WTC11 (cell line): Measurements from ENCODE around the gene HECW1. TPM values are rescaled to one million over a fixed set of nuclear protein-coding genes. Genes with fewer than 3 reads are reported as not detected.

ENCODE experiments used
- ATAC-seq: fragments of 200-7000 bp; cut with Tn5 transposase; 2 replicates; pipeline ENCODE4 v1.10.0; 2021; ENCODE audit warnings: mild to moderate bottlenecking, moderate library complexity
- CTCF ChIA-PET: fragments of 300-600 bp; sonication (Branson Sonifier 250); formaldehyde crosslinking; loops from one replicate; lab custom pipeline; 2021; ENCODE audit warnings: antibody characterized with exemption; lab: Charles Lee
- POLR2A ChIA-PET: fragments of 350-600 bp; sonication (Branson Sonifier 250); formaldehyde crosslinking; loops from one replicate; lab custom pipeline; 2021; ENCODE audit warnings: antibody characterized with exemption; lab: Charles Lee
- DNase-seq: peaks from one replicate; pipeline ENCODE4 v3.0.0; 2021; ENCODE audit warnings: low spot score
- H3K27ac Mint-ChIP-seq: 2 replicates; pipeline ENCODE4 v1.8.0; 2021; ENCODE audit warnings: mixed read lengths
- H3K27me3 Mint-ChIP-seq: 2 replicates; pipeline ENCODE4 v1.8.0; 2021; ENCODE audit warnings: low read depth, mild to moderate bottlenecking, moderate library complexity, mixed read lengths
- H3K36me3 Mint-ChIP-seq: 2 replicates; pipeline ENCODE4 v1.8.0; 2021; ENCODE audit warnings: mixed read lengths
- H3K4me1 Mint-ChIP-seq: 2 replicates; pipeline ENCODE4 v1.8.0; 2022; ENCODE audit warnings: mixed read lengths
- H3K4me3 Mint-ChIP-seq: 2 replicates; pipeline ENCODE4 v1.8.0; 2021; ENCODE audit warnings: mild to moderate bottlenecking, moderate library complexity, mixed read lengths
- H3K9me3 Mint-ChIP-seq: 2 replicates; pipeline ENCODE4 v1.8.0; 2021; ENCODE audit warnings: mixed read lengths
- AR ChIP-seq: fragments of 250-450 bp; sonication (Bioruptor Pico); IDR thresholded peaks from 2 replicates; pipeline ENCODE4 v1.9.0; 2021; ENCODE audit warnings: mild to moderate bottlenecking
- ATF2 ChIP-seq: sonication (generic); formaldehyde crosslinking; IDR thresholded peaks from 2 replicates; pipeline ENCODE4 v1.8.1; 2022; ENCODE audit warnings: low read depth, missing genetic modification reagents, borderline replicate concordance
- ATF6 ChIP-seq: sonication (generic); formaldehyde crosslinking; IDR thresholded peaks from 2 replicates; pipeline ENCODE4 v1.8.1; 2023; ENCODE audit warnings: mild to moderate bottlenecking, missing genetic modification reagents
- CREB1 ChIP-seq: sonication (generic); formaldehyde crosslinking; IDR thresholded peaks from 2 replicates; pipeline ENCODE4 v1.8.0; 2023; ENCODE audit warnings: mild to moderate bottlenecking, missing genetic modification reagents
- CTCF ChIP-seq: fragments of 200-600 bp; IDR thresholded peaks from 2 replicates; pipeline ENCODE4 v1.8.0; 2022; ENCODE audit warnings: antibody characterized with exemption
- ETV6 ChIP-seq: sonication (generic); formaldehyde crosslinking; IDR thresholded peaks from 2 replicates; pipeline ENCODE4 v1.8.1; 2022; ENCODE audit warnings: mild to moderate bottlenecking, missing genetic modification reagents
- GRHL2 ChIP-seq: fragments of 250-450 bp; sonication (Bioruptor Pico); IDR thresholded peaks from 2 replicates; pipeline ENCODE4 v1.8.0; 2022; ENCODE audit warnings: mild to moderate bottlenecking, moderate library complexity; ENCODE audit not compliant: insufficient replicate concordance, severe bottlenecking
- HMGXB4 ChIP-seq: sonication (generic); formaldehyde crosslinking; IDR thresholded peaks from 2 replicates; pipeline ENCODE4 v1.8.1; 2023; ENCODE audit warnings: mild to moderate bottlenecking, moderate library complexity, missing genetic modification reagents
- MAX ChIP-seq: sonication (generic); formaldehyde crosslinking; IDR thresholded peaks from 2 replicates; pipeline ENCODE4 v1.8.0; 2022; ENCODE audit warnings: mild to moderate bottlenecking, missing genetic modification reagents
- MLX ChIP-seq: sonication (generic); formaldehyde crosslinking; IDR thresholded peaks from 2 replicates; pipeline ENCODE4 v1.8.1; 2023; ENCODE audit warnings: mild to moderate bottlenecking, missing genetic modification reagents, moderate library complexity
- NFE2L1 ChIP-seq: sonication (generic); formaldehyde crosslinking; IDR thresholded peaks from 2 replicates; pipeline ENCODE4 v1.8.1; 2023; ENCODE audit warnings: missing genetic modification reagents
- PRRX2 ChIP-seq: fragments of 250-450 bp; sonication (Bioruptor Pico); IDR thresholded peaks from 2 replicates; pipeline ENCODE4 v1.8.0; 2021; ENCODE audit warnings: mild to moderate bottlenecking
- RORB ChIP-seq: fragments of 250-450 bp; sonication (Bioruptor Pico); IDR thresholded peaks from 2 replicates; pipeline ENCODE4 v1.9.0; 2021; ENCODE audit warnings: mild to moderate bottlenecking
- TEAD1 ChIP-seq: sonication (generic); formaldehyde crosslinking; IDR thresholded peaks from 2 replicates; pipeline ENCODE4 v1.8.0; 2022; ENCODE audit warnings: mild to moderate bottlenecking, missing genetic modification reagents
- TP53 ChIP-seq: sonication (generic); formaldehyde crosslinking; IDR thresholded peaks from 2 replicates; pipeline ENCODE4 v1.8.1; 2023; ENCODE audit warnings: mild to moderate bottlenecking, missing genetic modification reagents
- ZBTB43 ChIP-seq: sonication (generic); formaldehyde crosslinking; IDR thresholded peaks from 2 replicates; pipeline ENCODE4 v1.8.1; 2023; ENCODE audit warnings: mild to moderate bottlenecking, missing genetic modification reagents
- ZNF121 ChIP-seq: sonication (generic); formaldehyde crosslinking; IDR thresholded peaks from 2 replicates; pipeline ENCODE4 v1.8.0; 2023; ENCODE audit warnings: missing genetic modification reagents
- ZNF232 ChIP-seq: sonication (generic); formaldehyde crosslinking; IDR thresholded peaks from 2 replicates; pipeline ENCODE4 v1.8.0; 2022; ENCODE audit warnings: mild to moderate bottlenecking, missing genetic modification reagents
- ZNF396 ChIP-seq: fragments of 250-450 bp; sonication (Bioruptor Pico); IDR thresholded peaks from 2 replicates; pipeline ENCODE4 v1.8.0; 2021; ENCODE audit warnings: mild to moderate bottlenecking, moderate library complexity, borderline replicate concordance
- ZNF416 ChIP-seq: fragments of 250-450 bp; sonication (Bioruptor Pico); IDR thresholded peaks from 2 replicates; pipeline ENCODE4 v1.9.0; 2021; ENCODE audit warnings: mild to moderate bottlenecking, inconsistent platforms
- ZNF423 ChIP-seq: fragments of 250-450 bp; sonication (Bioruptor Pico); IDR thresholded peaks from 2 replicates; pipeline ENCODE4 v2.1.2; 2022; ENCODE audit warnings: mild to moderate bottlenecking, moderate library complexity
- ZNF425 ChIP-seq: fragments of 250-450 bp; sonication (Bioruptor Pico); conservative IDR thresholded peaks from 2 replicates; pipeline ENCODE4 v1.9.0; 2021; ENCODE audit warnings: mild to moderate bottlenecking
- total RNA-seq: library from RNA; stranded (reverse); gene quantifications from 3 replicates; pipeline ENCODE4 v1.2.3, GENCODE V29; 2021

The HECW1 gene
- total RNA-seq, 1 experiment from 2014 or later = 6.1 TPM

GRCh38 chr7:43077285-43077684 lies 35.2 kb upstream of the HECW1 start (continued):
- TF ChIP-seq ATF6 (CRISPR knock-in tag) = no peak
- no peak for TF ChIP-seq TP53 (CRISPR knock-in tag)
- TF ChIP-seq ZNF423 (CRISPR knock-in tag) = peak; percentile 76
- peak; percentile 65; the same call in 1 of the 2 replicates for TF ChIP-seq ZNF121
- no peak for TF ChIP-seq HMGXB4 (CRISPR knock-in tag)
- TF ChIP-seq MAX (CRISPR knock-in tag) = no peak
- no peak for TF ChIP-seq NFE2L1 (CRISPR knock-in tag)
- TF ChIP-seq CREB1 (CRISPR knock-in tag) = no peak
- TF ChIP-seq TEAD1 (CRISPR knock-in tag) = no peak
- no peak for TF ChIP-seq ZNF396 (CRISPR knock-in tag)

GRCh38 chr7:43077732-43078391 lies 34.6 kb upstream of the HECW1 start:
- Mint-ChIP-seq H3K27ac (no peak overlapping the region), H3K4me1 (peaks cover 37% of the 10 kb centered on the region), H3K4me3 (no peak overlapping the region), H3K9me3 (peaks cover 6% of the 10 kb centered on the region; the same call in 1 of the 2 replicates), H3K36me3 (no peaks in the 10 kb centered on the region), H3K27me3 (no peaks in the 10 kb centered on the region)
- POLR2A ChIA-PET = no interaction called here
- ATAC-seq (peak; percentile 93), DNase-seq (peak; percentile 75)
- CTCF ChIA-PET = interaction anchor here (0.7 to 2.9 kb wide), 7 partner anchors 11 to 362 kb away, joined by 3 to 23 read pairs (median 5); no protein-coding TSS in a partner anchor
- no peak for TF ChIP-seq CTCF
- no peak for TF ChIP-seq PRRX2 (CRISPR knock-in tag)
- TF ChIP-seq ZNF425 = no peak
- TF ChIP-seq ZBTB43 (CRISPR knock-in tag) = no peak
- no peak for TF ChIP-seq AR (CRISPR knock-in tag)
- TF ChIP-seq ATF2 (CRISPR knock-in tag) = no peak
- TF ChIP-seq GRHL2 (CRISPR knock-in tag) = no peak
- TF ChIP-seq NFE2L1 (CRISPR knock-in tag) = no peak
- no peak for TF ChIP-seq ETV6 (CRISPR knock-in tag)
- no peak for TF ChIP-seq RORB (CRISPR knock-in tag)
- no peak for TF ChIP-seq ZNF232
- no peak for TF ChIP-seq MLX
- no peak for TF ChIP-seq ZNF416 (CRISPR knock-in tag)
